Measurements from ENCODE around the gene POLK.

DNA sequence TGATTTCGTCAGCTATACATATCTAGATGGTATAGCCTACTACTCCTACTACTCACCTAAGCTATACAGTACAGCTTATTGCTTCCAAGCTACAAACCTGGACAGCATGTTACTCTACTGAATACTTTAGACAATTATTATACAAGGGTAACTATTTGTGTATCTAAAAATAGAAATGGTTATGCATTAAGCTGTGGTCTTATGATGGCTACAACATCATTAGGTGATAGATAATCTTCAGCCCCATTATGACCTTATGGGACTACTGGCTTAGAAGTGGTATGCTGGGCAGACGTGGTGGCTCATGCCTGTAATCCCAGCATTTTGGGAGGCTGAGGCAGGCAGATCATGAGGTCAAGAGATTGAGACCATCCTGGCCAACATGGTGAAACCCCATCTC, 40.5 kb upstream of the POLK start:
- TF ChIP-seq, protein P1, sequence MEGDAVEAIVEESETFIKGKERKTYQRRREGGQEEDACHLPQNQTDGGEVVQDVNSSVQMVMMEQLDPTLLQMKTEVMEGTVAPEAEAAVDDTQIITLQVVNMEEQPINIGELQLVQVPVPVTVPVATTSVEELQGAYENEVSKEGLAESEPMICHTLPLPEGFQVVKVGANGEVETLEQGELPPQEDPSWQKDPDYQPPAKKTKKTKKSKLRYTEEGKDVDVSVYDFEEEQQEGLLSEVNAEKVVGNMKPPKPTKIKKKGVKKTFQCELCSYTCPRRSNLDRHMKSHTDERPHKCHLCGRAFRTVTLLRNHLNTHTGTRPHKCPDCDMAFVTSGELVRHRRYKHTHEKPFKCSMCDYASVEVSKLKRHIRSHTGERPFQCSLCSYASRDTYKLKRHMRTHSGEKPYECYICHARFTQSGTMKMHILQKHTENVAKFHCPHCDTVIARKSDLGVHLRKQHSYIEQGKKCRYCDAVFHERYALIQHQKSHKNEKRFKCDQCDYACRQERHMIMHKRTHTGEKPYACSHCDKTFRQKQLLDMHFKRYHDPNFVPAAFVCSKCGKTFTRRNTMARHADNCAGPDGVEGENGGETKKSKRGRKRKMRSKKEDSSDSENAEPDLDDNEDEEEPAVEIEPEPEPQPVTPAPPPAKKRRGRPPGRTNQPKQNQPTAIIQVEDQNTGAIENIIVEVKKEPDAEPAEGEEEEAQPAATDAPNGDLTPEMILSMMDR (IDR thresholded peaks at IDR 0.05) = no peak
- TF ChIP-seq POLR2A (IDR thresholded peaks at IDR 0.05) = no peak

Data from body of pancreas (tissue), 4 donors.